SK-N-SH (cell line): ENCODE results near the gene GCDH. TPM values are rescaled to one million over a fixed set of nuclear protein-coding genes. Genes with fewer than 3 reads are reported as not detected.

Experiments
- CTCF ChIA-PET: fragments of 300-600, 350-600 bp; formaldehyde crosslinking; extraction: SDS; loops from one replicate; lab custom pipeline; 2021; lab: Yijun Ruan, JAX
- POLR2A ChIA-PET: fragments of 350-600 bp; sonication (Branson Sonifier 250); formaldehyde crosslinking; extraction: SDS; loops from one replicate; lab custom pipeline; 2020; ENCODE audit warnings: antibody characterized with exemption, inconsistent platforms; lab: Yijun Ruan, JAX
- DNase-seq: peaks from one replicate; pipeline ENCODE4 v3.0.0; 2012
- H2AFZ ChIP-seq: fragments of 200-600 bp; sonication (generic); 2 replicates; pipeline ENCODE4 v1.8.1; 2016; ENCODE audit warnings: antibody characterized with exemption, mild to moderate bottlenecking, low read depth
- H3F3A ChIP-seq: fragments of 200-600 bp; sonication (generic); replicated peaks from 2 replicates; pipeline ENCODE3; 2016; ENCODE audit warnings: antibody characterized with exemption, mild to moderate bottlenecking; ENCODE audit not compliant: insufficient read depth
- H3K27ac ChIP-seq, 2 experiments: fragments of 200-500 bp in 1 of 2; fragments of 200-600 bp in 1 of 2; sonication (Bioruptor generic) in 1 of 2; sonication (generic), shearing (Covaris generic) in 1 of 2; 2 replicates each; pipeline versions ENCODE4 v1.5.1 to v1.6.1; 2014 to 2016; ENCODE audit warnings: low read depth in 2 of 2, inconsistent platforms in 1 of 2, low read length in 1 of 2, mild to moderate bottlenecking in 1 of 2, mixed read lengths in 1 of 2
- H3K27me3 ChIP-seq: fragments of 200-600 bp; sonication (generic), shearing (Covaris generic); 2 replicates; pipeline ENCODE4 v1.6.1; 2016; ENCODE audit warnings: mixed run types; ENCODE audit not compliant: insufficient read depth
- H3K36me3 ChIP-seq, 2 experiments: fragments of 200-500 bp in 1 of 2; fragments of 200-600 bp in 1 of 2; sonication (Bioruptor generic) in 1 of 2; sonication (generic) in 1 of 2; replicated peaks in 1 of 2; 2 replicates each; pipeline versions ENCODE3 to v1.5.1; 2014 to 2016; ENCODE audit warnings: low read length in 1 of 2, mild to moderate bottlenecking in 1 of 2; ENCODE audit not compliant: insufficient read depth in 2 of 2, control insufficient read depth in 1 of 2
- H3K4me1 ChIP-seq, 2 experiments: fragments of 200-500 bp in 1 of 2; fragments of 200-600 bp in 1 of 2; sonication (Bioruptor generic) in 1 of 2; sonication (generic), shearing (Covaris generic) in 1 of 2; 2 replicates each; pipeline versions ENCODE4 v1.5.1 to v1.6.1; 2014 to 2016; ENCODE audit warnings: low read depth in 1 of 2, low read length in 1 of 2, mixed run types in 1 of 2; ENCODE audit not compliant: insufficient read depth in 2 of 2, control insufficient read depth in 1 of 2
- H3K4me2 ChIP-seq: fragments of 200-600 bp; sonication (generic), shearing (Covaris generic); 2 replicates; pipeline ENCODE4 v1.6.1; 2017; ENCODE audit warnings: mixed run types
- H3K4me3 ChIP-seq, 2 experiments: fragments of 200-500 bp in 1 of 2; fragments of 200-600 bp in 1 of 2; sonication (Bioruptor generic) in 1 of 2; sonication (generic), shearing (Covaris generic) in 1 of 2; 2 replicates each; pipeline versions ENCODE4 v1.5.1 to v1.8.1; 2014 to 2016; ENCODE audit warnings: low read depth in 2 of 2, inconsistent platforms in 1 of 2, low read length in 1 of 2, mild to moderate bottlenecking in 1 of 2, mixed read lengths in 1 of 2, moderate library complexity in 1 of 2
- H3K79me2 ChIP-seq: fragments of 200-600 bp; sonication (generic); 2 replicates; pipeline ENCODE4 v1.8.1; 2017; ENCODE audit warnings: mild to moderate bottlenecking; ENCODE audit not compliant: insufficient read depth
- H3K9ac ChIP-seq: fragments of 200-600 bp; sonication (generic); 2 replicates; pipeline ENCODE4 v1.6.1; 2017; ENCODE audit warnings: mixed run types
- H3K9me2 ChIP-seq: fragments of 200-600 bp; sonication (generic); 2 replicates; pipeline ENCODE4 v1.6.1; 2017; ENCODE audit warnings: mixed run types
- H3K9me3 ChIP-seq: fragments of 200-600 bp; sonication (generic); 2 replicates; pipeline ENCODE4 v1.6.1; 2017; ENCODE audit warnings: mixed run types, mild to moderate bottlenecking, moderate library complexity
- H4K20me1 ChIP-seq: fragments of 200-600 bp; sonication (generic); 2 replicates; pipeline ENCODE4 v1.6.1; 2017; ENCODE audit warnings: mild to moderate bottlenecking, mixed run types; ENCODE audit not compliant: insufficient read depth
- CHD2 ChIP-seq: fragments of 150-350 bp; IDR thresholded peaks from 2 replicates; pipeline ENCODE4 v1.6.1; 2018; ENCODE audit warnings: low read length; ENCODE audit not compliant: partially characterized antibody
- EZH2phosphoT487 ChIP-seq: fragments of 200-600 bp; sonication (generic); IDR thresholded peaks from 2 replicates; pipeline ENCODE4 v1.6.1; 2017; ENCODE audit warnings: low read depth, mixed run types, mild to moderate bottlenecking, antibody characterized with exemption, moderate library complexity, borderline replicate concordance
- GATA2 ChIP-seq: sonication (generic); formaldehyde crosslinking; IDR thresholded peaks from 2 replicates; pipeline ENCODE4 v1.5.0; 2020; ENCODE audit warnings: mild to moderate bottlenecking, missing genetic modification reagents
- NFIC ChIP-seq: IDR thresholded peaks from 2 replicates; pipeline ENCODE4 v1.4.0; 2012; ENCODE audit warnings: borderline replicate concordance
- NRF1 ChIP-seq: IDR thresholded peaks from 2 replicates; pipeline ENCODE4 v1.6.1; 2012; ENCODE audit warnings: low read depth, mild to moderate bottlenecking, low read length
- RAD21 ChIP-seq: IDR thresholded peaks from 2 replicates; pipeline ENCODE4 v1.6.1; 2012; ENCODE audit warnings: mild to moderate bottlenecking, low read length
- RCOR1 ChIP-seq: fragments of 150-350 bp; IDR thresholded peaks from 2 replicates; pipeline ENCODE4 v1.6.1; 2017; ENCODE audit warnings: antibody characterized with exemption, low read length
- RXRA ChIP-seq: IDR thresholded peaks from 2 replicates; pipeline ENCODE4 v1.4.0; 2012; ENCODE audit warnings: low read depth, mild to moderate bottlenecking, borderline replicate concordance
- TCF12 ChIP-seq: IDR thresholded peaks from 2 replicates; pipeline ENCODE4 v1.4.0; 2012
- YY1 ChIP-seq: IDR thresholded peaks from 2 replicates; pipeline ENCODE4 v1.4.0; 2012; ENCODE audit warnings: low read depth, mild to moderate bottlenecking
- WGBS: methylation state at CpG from one replicate; pipeline ENCODE4 v1.1.6; 2017; ENCODE audit warnings: low lambda C conversion rate; 5-methylcytosine and 5-hydroxymethylcytosine counted together
- polyA plus RNA-seq, 3 experiments: library from polyadenylated mRNA; depleted of rRNA; stranded (reverse); fragments of >200 nt; gene quantifications; 2 replicates each; pipeline ENCODE4 v1.2.3, GENCODE V29; 2012
- TF ChIP-seq, protein P1 (sequence below): IDR thresholded peaks from 2 replicates; pipeline ENCODE4 v1.6.1; 2012; ENCODE audit warnings: mild to moderate bottlenecking, low read depth, low read length, moderate library complexity

The GCDH gene
- polyA plus RNA-seq, 1 of the 3 experiments (the other 2 are of a cell fraction) = 29.4 TPM

DNA sequence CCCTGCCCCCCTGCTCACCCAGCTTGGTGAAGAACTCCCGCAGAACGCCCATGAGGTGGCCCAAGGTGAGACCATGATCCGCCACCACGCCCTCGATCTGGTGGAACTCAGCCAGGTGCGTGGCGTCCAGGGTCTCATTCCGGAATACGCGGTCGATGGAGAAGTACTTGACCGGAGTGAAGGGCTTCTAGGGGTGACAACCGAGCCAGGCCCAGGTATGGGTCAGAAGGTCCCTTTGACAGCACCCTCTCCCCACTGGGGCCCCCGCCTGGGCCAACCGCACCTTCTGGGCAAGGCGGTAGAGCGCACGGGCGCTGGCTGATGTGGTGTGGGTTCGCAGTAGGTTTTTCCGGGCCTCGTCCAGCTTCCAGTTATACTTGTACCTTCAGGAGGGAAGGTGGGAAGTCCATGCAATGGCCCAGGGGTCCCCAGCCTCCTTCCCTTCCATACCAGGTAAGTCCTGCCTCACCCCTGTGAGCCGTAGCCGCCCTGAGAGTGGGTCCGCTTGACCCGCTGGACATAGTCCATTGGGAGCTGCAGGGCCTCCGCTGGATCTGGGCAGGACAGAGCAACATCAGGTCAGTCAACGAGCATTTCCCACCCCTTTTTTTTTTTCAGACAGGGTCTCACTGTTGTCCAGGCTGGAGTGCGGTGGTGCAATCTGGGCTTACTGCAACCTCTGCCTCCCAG lies 33.8 kb downstream of the GCDH start:
- no peak overlapping the region for H3K4me2 ChIP-seq
- WGBS = 91% methylated on average over 20 of the region's 29 CpGs
- H3K9me3 ChIP-seq = no peaks in the 10 kb centered on the region
- H4K20me1 ChIP-seq = no peaks in the 10 kb centered on the region
- peaks cover 21% of the 10 kb centered on the region for H3F3A ChIP-seq
- H3K79me2 ChIP-seq = peaks cover 8% of the 10 kb centered on the region; the same call in 1 of the 2 replicates
- ChIA-PET POLR2A (interaction anchor here (1.0 kb wide), 1 partner anchor 9 kb away, joined by 3 read pairs; the partner anchor contains the start of gene FARSA), CTCF (interaction anchor here (0.7 to 1.3 kb wide), 4 partner anchors 10 to 77 kb away, joined by 3 to 4 read pairs (median 3); no protein-coding TSS in a partner anchor)
- H3K27ac ChIP-seq = no peak overlapping the region
- H3K9ac ChIP-seq = no peak overlapping the region
- no peaks in the 10 kb centered on the region for H3K4me1 ChIP-seq
- peaks cover 27 to 49% of the 10 kb centered on the region in 2 experiments for H3K36me3 ChIP-seq
- H3K27me3 ChIP-seq = no peaks in the 10 kb centered on the region
- H2AFZ ChIP-seq = no peak overlapping the region
- no peaks in the 10 kb centered on the region for H3K9me2 ChIP-seq
- no peak overlapping the region for H3K4me3 ChIP-seq
- no peak for TF ChIP-seq NFIC
- TF ChIP-seq RXRA = no peak
- no peak for TF ChIP-seq RAD21
- TF ChIP-seq RCOR1 = no peak
- TF ChIP-seq YY1 = no peak
- TF ChIP-seq, protein P1, sequence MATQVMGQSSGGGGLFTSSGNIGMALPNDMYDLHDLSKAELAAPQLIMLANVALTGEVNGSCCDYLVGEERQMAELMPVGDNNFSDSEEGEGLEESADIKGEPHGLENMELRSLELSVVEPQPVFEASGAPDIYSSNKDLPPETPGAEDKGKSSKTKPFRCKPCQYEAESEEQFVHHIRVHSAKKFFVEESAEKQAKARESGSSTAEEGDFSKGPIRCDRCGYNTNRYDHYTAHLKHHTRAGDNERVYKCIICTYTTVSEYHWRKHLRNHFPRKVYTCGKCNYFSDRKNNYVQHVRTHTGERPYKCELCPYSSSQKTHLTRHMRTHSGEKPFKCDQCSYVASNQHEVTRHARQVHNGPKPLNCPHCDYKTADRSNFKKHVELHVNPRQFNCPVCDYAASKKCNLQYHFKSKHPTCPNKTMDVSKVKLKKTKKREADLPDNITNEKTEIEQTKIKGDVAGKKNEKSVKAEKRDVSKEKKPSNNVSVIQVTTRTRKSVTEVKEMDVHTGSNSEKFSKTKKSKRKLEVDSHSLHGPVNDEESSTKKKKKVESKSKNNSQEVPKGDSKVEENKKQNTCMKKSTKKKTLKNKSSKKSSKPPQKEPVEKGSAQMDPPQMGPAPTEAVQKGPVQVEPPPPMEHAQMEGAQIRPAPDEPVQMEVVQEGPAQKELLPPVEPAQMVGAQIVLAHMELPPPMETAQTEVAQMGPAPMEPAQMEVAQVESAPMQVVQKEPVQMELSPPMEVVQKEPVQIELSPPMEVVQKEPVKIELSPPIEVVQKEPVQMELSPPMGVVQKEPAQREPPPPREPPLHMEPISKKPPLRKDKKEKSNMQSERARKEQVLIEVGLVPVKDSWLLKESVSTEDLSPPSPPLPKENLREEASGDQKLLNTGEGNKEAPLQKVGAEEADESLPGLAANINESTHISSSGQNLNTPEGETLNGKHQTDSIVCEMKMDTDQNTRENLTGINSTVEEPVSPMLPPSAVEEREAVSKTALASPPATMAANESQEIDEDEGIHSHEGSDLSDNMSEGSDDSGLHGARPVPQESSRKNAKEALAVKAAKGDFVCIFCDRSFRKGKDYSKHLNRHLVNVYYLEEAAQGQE = no peak
- TF ChIP-seq TCF12 = no peak
- TF ChIP-seq EZH2phosphoT487 = no peak
- no peak for TF ChIP-seq NRF1
- no peak for TF ChIP-seq GATA2 (CRISPR knock-in tag)
- TF ChIP-seq CHD2 = no peak
- DNase-seq = no peak

DNA sequence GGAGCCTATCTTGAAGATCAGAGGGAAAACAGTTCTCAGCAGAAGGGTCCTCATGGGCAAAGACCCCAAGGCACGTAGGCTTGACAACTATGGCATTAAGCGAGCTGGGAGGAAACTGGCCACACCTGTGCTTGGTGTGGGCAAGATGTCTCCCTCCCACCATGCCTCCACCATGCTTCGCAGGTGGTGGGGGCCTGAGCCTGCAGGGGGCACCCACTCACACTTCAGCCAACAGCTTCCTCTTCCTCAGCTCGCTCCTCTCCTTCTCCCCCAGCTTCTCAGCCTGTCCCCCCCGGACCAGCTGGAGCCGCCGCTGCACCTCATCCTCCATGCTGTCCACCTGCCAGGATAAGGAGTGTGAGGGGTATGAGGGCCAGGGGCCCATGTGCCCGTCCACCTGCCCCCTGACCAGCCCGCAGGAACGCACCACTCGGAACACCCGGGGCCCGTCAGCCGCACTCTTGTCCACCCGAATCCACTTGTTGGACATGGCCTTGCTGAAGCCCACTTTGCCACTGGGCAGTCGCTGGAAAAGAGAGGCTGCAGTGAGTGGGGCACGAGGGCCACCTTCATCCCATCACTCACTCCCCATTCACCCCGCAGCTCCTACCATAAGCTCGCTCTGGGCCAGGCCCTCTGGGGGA lies 39.2 kb downstream of the GCDH start:
- H3K27me3 ChIP-seq = no peaks in the 10 kb centered on the region
- peaks cover 0 to 7% of the 10 kb centered on the region in 2 experiments; a peak in 1 of 4 replicates for H3K4me1 ChIP-seq
- peaks cover 16 to 35% of the 10 kb centered on the region in 2 experiments for H3K36me3 ChIP-seq
- no peak for DNase-seq
- no peak overlapping the region for H3K4me2 ChIP-seq
- ChIA-PET CTCF (interaction anchor here (1.0 to 1.5 kb wide), 2 partner anchors 93 to 164 kb away, joined by 4 to 6 read pairs; no protein-coding TSS in a partner anchor), POLR2A (interaction anchor here (0.6 kb wide), 1 partner anchor 11 kb away, joined by 3 read pairs; no protein-coding TSS in a partner anchor)
- H3K79me2 ChIP-seq = peaks cover 40% of the 10 kb centered on the region
- H3K4me3 ChIP-seq = no peak overlapping the region
- no peaks in the 10 kb centered on the region for H3K9me3 ChIP-seq
- 0 out of 2 replicates have a peak, but pooled peaks cover 4% of the 10 kb centered on the region for H4K20me1 ChIP-seq
- H3K27ac ChIP-seq = no peak overlapping the region
- H2AFZ ChIP-seq = no peak overlapping the region
- 98% methylated on average over 18 of the region's 19 CpGs for WGBS
- H3K9ac ChIP-seq = no peak overlapping the region
- TF ChIP-seq NRF1 (no peak), RCOR1 (no peak), TCF12 (no peak)
- no peaks in the 10 kb centered on the region for H3K9me2 ChIP-seq
- H3F3A ChIP-seq = no peaks in the 10 kb centered on the region
